ENCODE measurements around the gene VEGFB.

VEGFB gene

GRCh38 chr11:64247729-64248531, 13.5 kb downstream of the VEGFB start:
- no peak for DNase-seq (ENCODE audit: low spot score)

GRCh38 chr11:64248578-64248977, 14.2 kb downstream of the VEGFB start:
- no peak for DNase-seq (ENCODE audit: low spot score)

- no peak for DNase-seq (ENCODE audit: low spot score)
These were observed 14.7 kb downstream of the VEGFB start for GRCh38 chr11:64249038-64249437.

- DNase-seq (ENCODE audit: low spot score) = no peak
These were observed 15.4 kb downstream of the VEGFB start for GRCh38 chr11:64249563-64250414.

- no peak for DNase-seq (ENCODE audit: low spot score)
These were observed 16.1 kb downstream of the VEGFB start for GRCh38 chr11:64250415-64251015.

- DNase-seq (ENCODE audit: low spot score) = peak; percentile 48
These were observed 16.8 kb downstream of the VEGFB start, which contains the start of gene PLCB3 for GRCh38 chr11:64251016-64251752. PLCB3 (plus strand) TSS chr11:64251530; CDS start chr11:64251650, 120 bp downstream.

- DNase-seq (ENCODE audit: low spot score) = no peak
These were observed 17.3 kb downstream of the VEGFB start for GRCh38 chr11:64251753-64252002.

- DNase-seq (ENCODE audit: low spot score) = no peak
These were observed 17.9 kb downstream of the VEGFB start for GRCh38 chr11:64252003-64252872.

GRCh38 chr11:64253043-64253442, 18.7 kb downstream of the VEGFB start:
- DNase-seq (ENCODE audit: low spot score) = no peak

- DNase-seq (ENCODE audit: low spot score) = no peak
These were observed 19.1 kb downstream of the VEGFB start for GRCh38 chr11:64253481-64253880.

GRCh38 chr11:64254326-64254725, 19.9 kb downstream of the VEGFB start:
- no peak for DNase-seq (ENCODE audit: low spot score)

GRCh38 chr11:64255135-64256128, 21.0 kb downstream of the VEGFB start:
- DNase-seq (ENCODE audit: low spot score) = no peak

GRCh38 chr11:64256300-64256699, 21.9 kb downstream of the VEGFB start:
- no peak for DNase-seq (ENCODE audit: low spot score)

- DNase-seq (ENCODE audit: low spot score) = no peak
These were observed 24.0 kb downstream of the VEGFB start for GRCh38 chr11:64258356-64258755.

GRCh38 chr11:64258946-64259532, 24.7 kb downstream of the VEGFB start:
- no peak for DNase-seq (ENCODE audit: low spot score)

GRCh38 chr11:64259533-64260067, 25.2 kb downstream of the VEGFB start:
- DNase-seq (ENCODE audit: low spot score) = no peak

- DNase-seq (ENCODE audit: low spot score) = no peak
These were observed 25.8 kb downstream of the VEGFB start for GRCh38 chr11:64260147-64260708.

- no peak for DNase-seq (ENCODE audit: low spot score)
These were observed 27.2 kb downstream of the VEGFB start for GRCh38 chr11:64261556-64262080.
